Psoas muscle (tissue), 8 donors: Measurements from ENCODE around the gene ARHGEF3. TPM values are rescaled to one million over a fixed set of nuclear protein-coding genes. Genes with fewer than 3 reads are reported as not detected.
A peak's percentile ranks its signal among the peaks of the same experiment; 100 is the strongest.

Experiments used
- ATAC-seq, 4 donors: fragments of 200-7000 bp; cut with Tn5 transposase; one replicate each; pipeline ENCODE4 v1.9.1; 2020; ENCODE audit warnings: moderate library complexity in 3 of 4, mild to moderate bottlenecking in 2 of 4
- DNase-seq, 2 donors: peaks; one replicate each; pipeline ENCODE4 v3.0.0-alpha.2; 2020
- H3K27ac ChIP-seq: fragments of 200-600 bp; one replicate; pipeline ENCODE4 v1.8.0; 2022
- H3K27me3 ChIP-seq, 3 donors: fragments of 200-600 bp in 1 of 3; one replicate each; pipeline versions ENCODE4 v1.6.1 to v1.8.0; 2013 to 2022; ENCODE audit warnings: low read length in 2 of 3, mild to moderate bottlenecking in 2 of 3, moderate library complexity in 1 of 3; ENCODE audit not compliant: insufficient read depth in 3 of 3
- H3K36me3 ChIP-seq, 2 donors: fragments of 200-600 bp in 1 of 2; one replicate each; pipeline versions ENCODE4 v1.6.1 to v1.8.0; 2013 to 2022; ENCODE audit warnings: low read depth in 1 of 2, mild to moderate bottlenecking in 1 of 2, moderate library complexity in 1 of 2; ENCODE audit not compliant: insufficient read depth in 1 of 2
- H3K4me1 ChIP-seq: fragments of 200-600 bp; one replicate; pipeline ENCODE4 v1.8.0; 2022
- H3K4me3 ChIP-seq: fragments of 200-600 bp; one replicate; pipeline ENCODE4 v1.8.0; 2022; ENCODE audit warnings: mild to moderate bottlenecking
- H3K9me3 ChIP-seq: fragments of 200-600 bp; one replicate; pipeline ENCODE4 v1.8.0; 2022
- WGBS, 3 donors: extraction: QIAGEN DNeasy Blood & Tissue Kit; methylation state at CpG; one replicate each; pipeline versions ENCODE4 v1.1.6 to v1.1.7; 2013; 5-methylcytosine and 5-hydroxymethylcytosine counted together
- intact Hi-C, 2 donors: fragments of 100-400 bp; cut with DNase I; formaldehyde crosslinking; loops; one replicate each; pipeline versions ENCODE4 v1.11.0 to v1.14.2; 2022
- polyA plus RNA-seq, 3 donors: library from polyadenylated mRNA; stranded (reverse); fragments of 200-250 nt; gene quantifications; one replicate each; pipeline ENCODE4 v1.2.3, GENCODE V29; 2013
- total RNA-seq, 4 donors: library from RNA; stranded (reverse); fragmentation: NEBNext Ultra II Directional in 2 of 4; extraction: Animal tissue kit (Norgen Biotek cat#: 25700) in 2 of 4; gene quantifications; one replicate each; pipeline versions ENCODE4 v1.2.1 to v1.2.4, GENCODE V29; 2021 to 2023
- TF ChIP-seq, protein P1 (sequence below): fragments of 200-600 bp; IDR thresholded peaks from one replicate; pipeline ENCODE4 v1.8.0; 2022; ENCODE audit warnings: antibody characterized with exemption
- donor health status: healthy with polysubstance abuse.
- donor health status: DM: no; HTN: no; CAD: no; lungs with moderate emphysema.
- donor health status: Bipolar disorder and iron deficiency.
- donor health status: healthy.
- donor health status: DM: yes; HTN: yes; CAD: no.
- donor health status: DM: no; HTN: no; CAD: no.
- donor health status: DM: no; HTN: no; CAD: no.
- donor health status: DM: yes; HTN: yes; CAD: no.

ARHGEF3 gene
- total and polyA plus RNA-seq, 7 donors: 4.6 to 10.4 (median 6.3) TPM

DNA sequence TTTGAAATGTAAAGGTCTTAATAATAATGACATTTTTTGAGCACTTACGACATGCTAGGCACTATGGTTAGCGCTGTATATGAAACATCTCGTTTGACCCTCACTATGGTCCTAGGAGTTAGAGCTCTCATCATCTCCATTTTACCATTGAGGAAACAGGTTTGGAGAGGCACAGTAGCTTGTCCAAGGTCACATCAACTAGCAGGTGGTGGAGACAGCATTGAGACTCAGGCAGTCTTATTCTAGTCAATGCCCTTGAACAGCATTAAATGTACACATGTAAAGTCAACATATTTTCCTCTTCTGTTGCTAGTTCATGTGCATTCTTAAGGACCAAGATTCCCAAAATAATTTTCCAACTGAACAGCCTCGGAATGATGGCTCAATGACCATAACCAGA, 4.8 kb downstream of the ARHGEF3 start:
- Histone ChIP-seq H3K27ac (peak overlapping the region; percentile 5), H3K9me3 (no peaks in the 10 kb centered on the region), H3K4me3 (no peak overlapping the region), H3K36me3 (no peaks in the 10 kb centered on the region), H3K27me3 (no peaks in the 10 kb centered on the region), H3K4me1 (peaks cover 43% of the 10 kb centered on the region)
- TF ChIP-seq, protein P1, sequence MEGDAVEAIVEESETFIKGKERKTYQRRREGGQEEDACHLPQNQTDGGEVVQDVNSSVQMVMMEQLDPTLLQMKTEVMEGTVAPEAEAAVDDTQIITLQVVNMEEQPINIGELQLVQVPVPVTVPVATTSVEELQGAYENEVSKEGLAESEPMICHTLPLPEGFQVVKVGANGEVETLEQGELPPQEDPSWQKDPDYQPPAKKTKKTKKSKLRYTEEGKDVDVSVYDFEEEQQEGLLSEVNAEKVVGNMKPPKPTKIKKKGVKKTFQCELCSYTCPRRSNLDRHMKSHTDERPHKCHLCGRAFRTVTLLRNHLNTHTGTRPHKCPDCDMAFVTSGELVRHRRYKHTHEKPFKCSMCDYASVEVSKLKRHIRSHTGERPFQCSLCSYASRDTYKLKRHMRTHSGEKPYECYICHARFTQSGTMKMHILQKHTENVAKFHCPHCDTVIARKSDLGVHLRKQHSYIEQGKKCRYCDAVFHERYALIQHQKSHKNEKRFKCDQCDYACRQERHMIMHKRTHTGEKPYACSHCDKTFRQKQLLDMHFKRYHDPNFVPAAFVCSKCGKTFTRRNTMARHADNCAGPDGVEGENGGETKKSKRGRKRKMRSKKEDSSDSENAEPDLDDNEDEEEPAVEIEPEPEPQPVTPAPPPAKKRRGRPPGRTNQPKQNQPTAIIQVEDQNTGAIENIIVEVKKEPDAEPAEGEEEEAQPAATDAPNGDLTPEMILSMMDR: no peak
- 90 to 97% (median 92%) methylated on average over 4 of the region's 4 CpGs for WGBS, 3 donors
- intact Hi-C loops: loop anchor here in 1 of 2 donors (5.0 kb wide), 1 partner anchor 40 kb away; no protein-coding TSS in a partner anchor
- ATAC-seq: no peak
- DNase-seq: no peak

DNA sequence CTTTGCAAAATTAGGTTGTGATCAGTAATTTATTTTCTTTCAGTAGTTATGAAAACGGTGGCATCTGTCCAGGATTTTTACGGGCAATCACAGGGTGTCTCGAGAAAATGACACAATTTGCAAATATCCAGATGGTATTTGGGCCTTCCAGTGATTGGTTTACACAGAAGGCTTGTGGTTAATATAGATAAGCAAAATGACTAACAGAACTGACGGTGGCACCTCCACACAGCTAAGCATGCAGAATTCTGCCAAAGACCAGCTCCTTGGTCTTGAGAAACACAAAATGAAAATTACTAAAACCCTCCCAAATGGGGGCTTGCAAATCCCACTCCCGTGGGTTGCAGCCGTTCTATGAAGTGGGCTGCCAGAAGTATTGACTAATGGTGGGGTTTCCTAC, 5.5 kb downstream of the ARHGEF3 start:
- WGBS, 3 donors: 67 to 69% (median 68%) methylated on average over 6 of the region's 6 CpGs
- no peak overlapping the region for H3K4me3 ChIP-seq
- H3K36me3 ChIP-seq: no peaks in the 10 kb centered on the region
- H3K9me3 ChIP-seq: no peaks in the 10 kb centered on the region
- peaks cover 44% of the 10 kb centered on the region for H3K4me1 ChIP-seq
- H3K27me3 ChIP-seq: no peaks in the 10 kb centered on the region
- intact Hi-C loops: loop anchor here in 1 of 2 donors (5.0 kb wide), 1 partner anchor 39 kb away; no protein-coding TSS in a partner anchor
- DNase-seq: no peak
- TF ChIP-seq, protein P1: no peak
- peak overlapping the region; percentile 10 for H3K27ac ChIP-seq
- ATAC-seq: no peak

DNA sequence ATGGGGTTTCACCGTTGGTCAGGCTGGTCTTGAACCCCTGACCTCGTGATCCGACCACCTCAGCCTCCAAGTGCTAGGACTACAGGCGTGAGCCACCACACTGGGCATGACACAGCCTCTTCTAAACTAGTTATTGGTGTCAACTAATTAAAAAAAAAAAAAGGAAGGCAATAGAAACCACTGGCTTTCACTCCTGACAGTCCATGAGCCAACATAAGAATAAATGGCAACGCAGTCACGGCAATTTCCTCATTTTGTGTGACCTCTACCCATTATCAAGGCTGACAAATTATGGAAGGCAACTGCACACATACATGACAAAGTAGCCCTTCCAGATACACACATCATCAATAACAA, 5.9 kb downstream of the ARHGEF3 start:
- Histone ChIP-seq H3K4me3 (no peak overlapping the region), H3K27me3 (no peaks in the 10 kb centered on the region), H3K36me3 (no peaks in the 10 kb centered on the region), H3K9me3 (no peaks in the 10 kb centered on the region), H3K27ac (peak overlapping the region; percentile 10), H3K4me1 (peaks cover 43% of the 10 kb centered on the region)
- ATAC-seq (no peak), DNase-seq (no peak)
- 65 to 78% (median 74%) methylated on average over 6 of the region's 6 CpGs for WGBS, 3 donors
- TF ChIP-seq, protein P1: no peak
- intact Hi-C loops: loop anchor here in 1 of 2 donors (5.0 kb wide), 1 partner anchor 39 kb away; no protein-coding TSS in a partner anchor

DNA sequence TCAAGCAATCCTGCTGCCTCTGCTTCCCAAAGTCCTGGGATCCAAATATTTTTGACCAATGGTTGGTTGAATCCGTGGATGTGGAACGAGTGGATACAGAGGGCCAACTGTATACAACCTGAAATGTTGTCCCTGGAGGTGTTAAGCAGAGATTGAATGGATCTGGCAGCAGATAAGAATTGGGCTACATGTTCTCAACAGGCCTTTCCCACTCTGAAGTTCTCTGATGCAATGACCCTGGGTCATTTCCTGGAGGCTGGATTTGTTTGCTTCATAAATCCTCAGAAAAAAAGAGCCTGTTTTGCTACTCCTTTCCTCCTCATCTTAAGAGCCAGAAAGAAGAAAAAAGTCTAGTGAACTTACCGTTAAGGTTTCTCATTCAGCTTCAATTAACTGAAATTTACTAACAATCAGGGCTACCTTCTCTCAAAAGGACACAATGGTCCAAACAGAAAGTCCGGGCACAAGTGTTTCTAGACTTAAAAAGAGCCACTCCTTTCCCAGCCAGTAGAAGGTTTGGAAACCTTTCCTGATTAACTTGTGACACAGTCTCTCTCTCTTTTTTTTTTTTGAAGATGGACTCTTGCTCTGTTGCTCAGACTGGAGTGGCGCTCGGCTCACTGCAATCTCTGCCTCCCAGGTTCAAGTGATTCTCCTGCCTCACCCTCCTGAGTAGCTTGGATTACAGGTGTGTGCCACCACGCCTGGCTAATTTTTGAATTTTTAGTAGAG, 6.5 kb downstream of the ARHGEF3 start:
- H3K4me1 ChIP-seq: peaks cover 43% of the 10 kb centered on the region
- H3K27ac ChIP-seq: peak overlapping the region; percentile 10
- intact Hi-C loops: loop anchor here in 1 of 2 donors (5.0 kb wide), 1 partner anchor 38 kb away; no protein-coding TSS in a partner anchor
- no peaks in the 10 kb centered on the region for H3K36me3 ChIP-seq
- no peaks in the 10 kb centered on the region for H3K27me3 ChIP-seq
- ATAC-seq (no peak), DNase-seq (no peak)
- TF ChIP-seq, protein P1: no peak
- 78 to 79% (median 78%) methylated on average over 7 of the region's 7 CpGs for WGBS, 3 donors
- H3K4me3 ChIP-seq: no peak overlapping the region
- no peaks in the 10 kb centered on the region for H3K9me3 ChIP-seq
